Fibroblast of pulmonary artery (primary cell): Measurements from ENCODE around the gene HSPB6.

Experiments used
- DNase-seq: peaks from one replicate; pipeline ENCODE4 v3.0.0-alpha.2; 2010; ENCODE audit warnings: low read depth
- H3K4me3 ChIP-seq: replicated peaks from 2 replicates; pipeline ENCODE4 v1.5.1; 2011; ENCODE audit warnings: low read depth, mild to moderate bottlenecking, control low read depth, low read length, moderate library complexity
- CTCF ChIP-seq: IDR thresholded peaks from 2 replicates; pipeline ENCODE4 v1.5.1; 2011; ENCODE audit warnings: mild to moderate bottlenecking, control low read depth, low read length, inconsistent platforms; ENCODE audit errors: missing control alignments

HSPB6 gene

GRCh38 chr19:35719402-35720162 is 37.2 kb downstream of the HSPB6 start:
- no peak for DNase-seq
- no peak for TF ChIP-seq CTCF
- peak overlapping the region; percentile 81 for H3K4me3 ChIP-seq

GRCh38 chr19:35718345-35719041 is 38.3 kb downstream of the HSPB6 start:
- DNase-seq: peak; percentile 8
- TF ChIP-seq CTCF: no peak
- peak overlapping the region; percentile 81 for H3K4me3 ChIP-seq

- peak within 1 kb of the TSS; percentile 81 for H3K4me3 ChIP-seq
- no peak for DNase-seq
- no peak for TF ChIP-seq CTCF
These were observed 39.0 kb downstream of the HSPB6 start, which contains the start of gene KMT2B for GRCh38 chr19:35717665-35718344. Gene KMT2B (plus strand): TSS chr19:35718003. CDS start chr19:35718019, 16 bp downstream.

GRCh38 chr19:35716801-35717664 is 39.8 kb downstream of the HSPB6 start:
- peak; percentile 70 for TF ChIP-seq CTCF
- peak; percentile 96 for DNase-seq
- peak overlapping the region; percentile 81 for H3K4me3 ChIP-seq

GRCh38 chr19:35715981-35716800 is 40.6 kb downstream of the HSPB6 start:
- peak; percentile 39 for DNase-seq
- H3K4me3 ChIP-seq: peak overlapping the region; percentile 81
- TF ChIP-seq CTCF: no peak
